ENCODE data around the gene XPO4. TPM values are rescaled to one million over a fixed set of nuclear protein-coding genes. Genes with fewer than 3 reads are reported as not detected.
"Not testable (repeated sequence)": the region's sequence is repeated elsewhere in the genome, so short reads cannot be mapped to it uniquely, and the experiment has no call there.

Gene XPO4
- total RNA-seq, 4 donors from 2014 or later = 8.8 to 25.0 (median 18.6) TPM

GRCh38 chr13:20769091-20769490 lies 133.5 kb downstream of the XPO4 start:
- Histone ChIP-seq H3K4me1 (peaks cover 0 to 12% (median 4%) of the 10 kb centered on the region in 3 donors), H3K27ac (no peak overlapping the region), H3K27me3 (no peaks in the 10 kb centered on the region), H3K9me3 (peaks cover 0 to 12% (median 10%) of the 10 kb centered on the region in 3 donors), H3K36me3 (peaks cover 0 to 20% (median 0%) of the 10 kb centered on the region in 3 donors), H3K4me3 (no peak overlapping the region)
- DNase-seq = no peak
- intact Hi-C loops (cut with DNase I) = no loop called here
- TF ChIP-seq CTCF (IDR thresholded peaks at IDR 0.05) (no peak), POLR2A (IDR thresholded peaks at IDR 0.05) (no peak)
- 33 to 63% methylated on average over 2 of the region's 2 CpGs for WGBS, 2 donors

- no peak for TF ChIP-seq CTCF (IDR thresholded peaks at IDR 0.05)
- no peak for TF ChIP-seq POLR2A (IDR thresholded peaks at IDR 0.05)
- no peaks in the 10 kb centered on the region for H3K27me3 ChIP-seq
- H3K36me3 ChIP-seq = peaks cover 0 to 20% (median 0%) of the 10 kb centered on the region in 3 donors
- intact Hi-C loops (cut with DNase I) = no loop called here
- H3K4me3 ChIP-seq = no peak overlapping the region
- peaks cover 0 to 3% (median 0%) of the 10 kb centered on the region in 3 donors for H3K4me1 ChIP-seq
- H3K27ac ChIP-seq = no peak overlapping the region
- DNase-seq = no peak
- peaks cover 0 to 12% (median 10%) of the 10 kb centered on the region in 3 donors for H3K9me3 ChIP-seq
- WGBS, 2 donors = 94 to 97% methylated on average over 2 of the region's 2 CpGs
Observed at GRCh38 chr13:20767309-20767943, 135.1 kb downstream of the XPO4 start.

- Histone ChIP-seq H3K4me3 (no peak overlapping the region), H3K27ac (no peak overlapping the region), H3K27me3 (no peaks in the 10 kb centered on the region), H3K9me3 (peaks cover 0 to 7% (median 4%) of the 10 kb centered on the region in 3 donors), H3K4me1 (no peaks in the 10 kb centered on the region), H3K36me3 (peaks cover 0 to 11% (median 0%) of the 10 kb centered on the region in 3 donors)
- 82% methylated on average over 3 of the region's 3 CpGs for WGBS, 2 donors
- no peak for TF ChIP-seq POLR2A (IDR thresholded peaks at IDR 0.05)
- no peak for TF ChIP-seq CTCF (IDR thresholded peaks at IDR 0.05)
- intact Hi-C loops (cut with DNase I) = no loop called here
- DNase-seq = no peak
Observed at GRCh38 chr13:20760872-20761271, 141.7 kb downstream of the XPO4 start.

DNA sequence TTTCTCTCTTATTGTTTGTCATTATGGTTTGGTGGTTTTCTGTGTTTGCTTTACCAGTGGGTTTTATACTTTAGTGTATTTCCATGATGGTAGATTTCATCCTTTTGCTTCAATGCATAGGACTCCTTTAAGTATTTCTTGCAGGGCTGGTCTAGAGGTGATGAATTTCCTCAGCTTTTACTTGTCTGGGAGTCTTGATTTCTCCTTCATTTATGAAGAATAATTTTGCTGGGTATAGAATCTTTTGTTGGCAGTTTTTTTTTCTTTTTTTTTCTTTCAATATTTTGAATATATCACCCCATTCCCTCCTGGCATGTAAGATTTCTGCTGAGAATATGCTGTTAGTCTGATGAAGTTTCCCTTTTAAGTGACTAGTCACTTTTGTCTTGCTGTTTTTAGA lies 148.5 kb downstream of the XPO4 start:
- H3K4me1 ChIP-seq = no peaks in the 10 kb centered on the region
- DNase-seq = no peak
- H3K27ac ChIP-seq = no peak overlapping the region
- intact Hi-C loops (cut with DNase I) = no loop called here
- peaks cover 0 to 35% (median 12%) of the 10 kb centered on the region in 3 donors for H3K9me3 ChIP-seq
- TF ChIP-seq CTCF (IDR thresholded peaks at IDR 0.05) (no peak), POLR2A (IDR thresholded peaks at IDR 0.05) (no peak)
- H3K27me3 ChIP-seq = no peaks in the 10 kb centered on the region
- no peak overlapping the region for H3K4me3 ChIP-seq
- H3K36me3 ChIP-seq = peaks cover 0 to 19% (median 0%) of the 10 kb centered on the region in 3 donors

- DNase-seq = no peak
- intact Hi-C loops (cut with DNase I) = no loop called here
- Histone ChIP-seq H3K9me3 (peaks cover 0 to 28% (median 8%) of the 10 kb centered on the region in 3 donors), H3K27ac (no peak overlapping the region), H3K36me3 (no peaks in the 10 kb centered on the region), H3K4me1 (no peaks in the 10 kb centered on the region), H3K4me3 (no peak overlapping the region), H3K27me3 (no peaks in the 10 kb centered on the region)
- 89 to 92% methylated on average over 1 of the region's 1 CpG for WGBS, 2 donors
- TF ChIP-seq POLR2A (IDR thresholded peaks at IDR 0.05) (no peak), CTCF (IDR thresholded peaks at IDR 0.05) (no peak)
Observed at GRCh38 chr13:20749377-20749776, 153.2 kb downstream of the XPO4 start.

GRCh38 chr13:20743830-20744404 lies 158.6 kb downstream of the XPO4 start:
- DNase-seq; H3K27ac ChIP-seq; H3K4me3 ChIP-seq; H3K9me3 ChIP-seq; H3K36me3 ChIP-seq; intact Hi-C loops (cut with DNase I); H3K4me1 ChIP-seq; H3K27me3 ChIP-seq: not testable (repeated sequence)
- 84% methylated on average over 4 of the region's 4 CpGs for WGBS, 2 donors
